H1 (cell line): Measurements from ENCODE around the gene PROKR1. TPM values are rescaled to one million over a fixed set of nuclear protein-coding genes. Genes with fewer than 3 reads are reported as not detected.

Source experiments
- CTCF ChIA-PET: fragments of 300-600 bp; sonication (Branson Sonifier 250); formaldehyde crosslinking; loops from one replicate; lab custom pipeline; 2021; ENCODE audit not compliant: partially characterized antibody; lab: Charles Lee
- POLR2A ChIA-PET: fragments of 300-600 bp; sonication (Branson Sonifier 250); formaldehyde crosslinking; loops from one replicate; lab custom pipeline; 2021; ENCODE audit warnings: inconsistent platforms; ENCODE audit not compliant: partially characterized antibody; lab: Charles Lee
- DNase-seq, 2 experiments: peaks; one replicate each; pipeline versions ENCODE4 v3.0.0 to v3.0.0-alpha.2; 2010 to 2022; ENCODE audit warnings: low spot score in 2 of 2, low read depth in 1 of 2, mixed read lengths in 1 of 2
- FAIRE-seq: peaks from 2 replicates; lab custom pipeline; 2011; peaks lifted over from hg19 to GRCh38; lab: Jason Lieb, UNC
- H2AFZ ChIP-seq: 2 replicates; pipeline ENCODE4 v1.8.1; 2012; ENCODE audit warnings: low read length, inconsistent platforms
- H2AK5ac ChIP-seq: 2 replicates; pipeline ENCODE4 v1.6.1; 2013; ENCODE audit warnings: low read depth, low read length
- H2BK120ac ChIP-seq: replicated peaks from 2 replicates; pipeline ENCODE3; 2013; ENCODE audit warnings: low read depth, low read length, inconsistent platforms
- H2BK12ac ChIP-seq: 2 replicates; pipeline ENCODE4 v1.6.1; 2013; ENCODE audit warnings: low read depth, low read length
- H2BK15ac ChIP-seq: 2 replicates; pipeline ENCODE4 v1.6.1; 2013; ENCODE audit warnings: low read length
- H2BK20ac ChIP-seq: 2 replicates; pipeline ENCODE4 v1.6.1; 2013; ENCODE audit warnings: low read length
- H2BK5ac ChIP-seq: 2 replicates; pipeline ENCODE4 v1.6.1; 2013; ENCODE audit warnings: low read depth, low read length
- H3K14ac ChIP-seq: 2 replicates; pipeline ENCODE4 v1.6.1; 2013; ENCODE audit warnings: inconsistent platforms; ENCODE audit not compliant: insufficient read length
- H3K18ac ChIP-seq: 2 replicates; pipeline ENCODE4 v1.6.1; 2013; ENCODE audit warnings: low read length; ENCODE audit errors: extremely low read depth
- H3K23ac ChIP-seq: 2 replicates; pipeline ENCODE4 v1.6.1; 2013; ENCODE audit warnings: inconsistent platforms; ENCODE audit not compliant: insufficient read length
- H3K23me2 ChIP-seq: 2 replicates; pipeline ENCODE4 v1.6.1; 2013; ENCODE audit warnings: low read depth, low read length
- H3K27ac ChIP-seq: 2 replicates; pipeline ENCODE4 v1.6.1; 2011; ENCODE audit warnings: low read depth, low read length, inconsistent platforms
- H3K27me3 ChIP-seq, 4 experiments: replicated peaks in 1 of 4; 1 replicate in 1 of 4; 2 replicates in 3 of 4; pipeline versions ENCODE4 v1.6.1 to v1.8.1; 2011 to 2013; ENCODE audit warnings: low read length in 3 of 4, mild to moderate bottlenecking in 3 of 4, inconsistent platforms in 2 of 4, mixed read lengths in 2 of 4, moderate library complexity in 1 of 4; ENCODE audit not compliant: control insufficient read depth in 3 of 4, insufficient read depth in 3 of 4; ENCODE audit errors: extremely low read depth in 1 of 4
- H3K36me3 ChIP-seq, 4 experiments: 2 replicates each; pipeline versions ENCODE4 v1.6.1 to v1.8.1; 2011 to 2013; ENCODE audit warnings: mild to moderate bottlenecking in 4 of 4, low read length in 3 of 4, moderate library complexity in 2 of 4, control low read depth in 1 of 4, inconsistent platforms in 1 of 4; ENCODE audit not compliant: insufficient read depth in 4 of 4, control insufficient read depth in 2 of 4
- H3K4ac ChIP-seq: replicated peaks from 2 replicates; pipeline ENCODE3; 2013; ENCODE audit warnings: low read length, low read depth, mixed read lengths, inconsistent platforms; ENCODE audit not compliant: insufficient read length
- H3K4me1 ChIP-seq, 4 experiments: replicated peaks in 1 of 4; 1 replicate in 1 of 4; 2 replicates in 3 of 4; pipeline versions ENCODE4 v1.6.1 to v1.8.1; 2011 to 2013; ENCODE audit warnings: low read length in 3 of 4, inconsistent platforms in 2 of 4, mixed read lengths in 1 of 4; ENCODE audit not compliant: insufficient read depth in 4 of 4, control insufficient read depth in 3 of 4
- H3K4me2 ChIP-seq, 2 experiments: 2 replicates each; pipeline versions ENCODE4 v1.6.1 to v1.8.1; 2011 to 2013; ENCODE audit warnings: low read depth in 2 of 2, low read length in 2 of 2, control low read depth in 1 of 2, inconsistent platforms in 1 of 2, mild to moderate bottlenecking in 1 of 2; ENCODE audit not compliant: insufficient read depth in 1 of 2
- H3K4me3 ChIP-seq, 4 experiments: fragments of 200-600, 300-600 bp in 1 of 4; sonication (generic), shearing (Covaris generic), sonication (Bioruptor Twin) in 1 of 4; 2 replicates each; pipeline versions ENCODE4 v1.5.1 to v1.8.1; 2011 to 2016; ENCODE audit warnings: low read length in 4 of 4, low read depth in 3 of 4, control low read depth in 2 of 4, inconsistent platforms in 2 of 4, mild to moderate bottlenecking in 2 of 4, mixed read lengths in 1 of 4, moderate library complexity in 1 of 4; ENCODE audit not compliant: insufficient read depth in 2 of 4; ENCODE audit errors: extremely low read depth in 1 of 4
- H3K56ac ChIP-seq: replicated peaks from 2 replicates; pipeline ENCODE3; 2013; ENCODE audit warnings: low read depth, mild to moderate bottlenecking, mixed read lengths, low read length, inconsistent platforms; ENCODE audit not compliant: insufficient read length
- H3K79me1 ChIP-seq: 2 replicates; pipeline ENCODE4 v1.6.1; 2013; ENCODE audit warnings: low read depth, low read length, control low read depth
- H3K79me2 ChIP-seq, 2 experiments: 2 replicates each; pipeline versions ENCODE4 v1.6.1 to v1.8.1; 2012 to 2013; ENCODE audit warnings: low read length in 2 of 2, mild to moderate bottlenecking in 2 of 2, inconsistent platforms in 1 of 2; ENCODE audit not compliant: insufficient read depth in 2 of 2, control insufficient read depth in 1 of 2
- H3K9ac ChIP-seq, 4 experiments: replicated peaks in 1 of 4; 1 replicate in 1 of 4; 2 replicates in 3 of 4; pipeline versions ENCODE4 v1.6.1 to v1.8.1; 2011 to 2013; ENCODE audit warnings: low read depth in 3 of 4, low read length in 3 of 4, control low read depth in 2 of 4, mild to moderate bottlenecking in 2 of 4, moderate library complexity in 2 of 4, inconsistent platforms in 1 of 4; ENCODE audit errors: extremely low read depth in 1 of 4
- H3K9me3 ChIP-seq, 2 experiments: 2 replicates each; pipeline versions ENCODE4 v1.6.1 to v1.8.1; 2012 to 2013; ENCODE audit warnings: mild to moderate bottlenecking in 2 of 2, moderate library complexity in 2 of 2, control low read depth in 1 of 2, inconsistent platforms in 1 of 2, low read depth in 1 of 2, low read length in 1 of 2, mixed read lengths in 1 of 2; ENCODE audit not compliant: insufficient read depth in 2 of 2
- H4K20me1 ChIP-seq, 2 experiments: replicated peaks in 1 of 2; 2 replicates each; pipeline versions ENCODE3 to v1.8.1; 2011 to 2013; ENCODE audit warnings: inconsistent platforms in 2 of 2, low read length in 2 of 2, mild to moderate bottlenecking in 1 of 2; ENCODE audit not compliant: insufficient read depth in 2 of 2, control insufficient read depth in 1 of 2
- H4K5ac ChIP-seq: 2 replicates; pipeline ENCODE4 v1.6.1; 2013; ENCODE audit warnings: low read length, low read depth, mixed read lengths, inconsistent platforms; ENCODE audit not compliant: insufficient read length
- H4K8ac ChIP-seq: 2 replicates; pipeline ENCODE4 v1.8.0; 2013; ENCODE audit warnings: mild to moderate bottlenecking, moderate library complexity, low read length, inconsistent platforms; ENCODE audit not compliant: insufficient read depth; ENCODE audit errors: extremely low read depth
- H4K91ac ChIP-seq: replicated peaks from 2 replicates; pipeline ENCODE3; 2013; ENCODE audit warnings: low read length, mixed read lengths, inconsistent platforms; ENCODE audit not compliant: insufficient read length
- CHD2 ChIP-seq: IDR thresholded peaks from 2 replicates; pipeline ENCODE4 v1.6.1; 2012; ENCODE audit warnings: low read length, improper control_type of control experiment
- WGBS, 2 experiments: shearing (Covaris generic) in 1 of 2; methylation state at CpG; one replicate each; pipeline versions ENCODE4 v1.1.6 to v1.1.7; 2013 to 2015; ENCODE audit warnings: low lambda C conversion rate in 2 of 2, mixed read lengths in 2 of 2, inconsistent platforms in 1 of 2, low coverage in 1 of 2, missing lambda C conversion rate in 1 of 2; ENCODE audit not compliant: insufficient replicate concordance in 2 of 2, insufficient coverage in 1 of 2, insufficient read length in 1 of 2; ENCODE audit errors: extremely low coverage in 1 of 2, missing lambda C conversion rate in 1 of 2; 5-methylcytosine and 5-hydroxymethylcytosine counted together
- polyA plus RNA-seq, 7 experiments: library from polyadenylated mRNA; depleted of rRNA in 3 of 7; stranded (reverse) in 5 of 7; unstranded in 2 of 7; fragments of >200 nt in 5 of 7; fragments of 200-250 nt in 2 of 7; gene quantifications; 1 replicate in 5 of 7; 2 replicates in 1 of 7; 4 replicates in 1 of 7; pipeline versions ENCODE4 v1.2.1 to v1.2.3, GENCODE V29; 2011 to 2013; ENCODE audit warnings: missing spikeins in 2 of 7, mixed read lengths in 2 of 7
- total RNA-seq: library from RNA; stranded (reverse); fragmentation: NEBNext Ultra II Directional; extraction: Animal tissue kit (Norgen Biotek cat#: 25700); gene quantifications from 2 replicates; pipeline ENCODE4 v1.2.1, GENCODE V29; 2021

PROKR1 gene
- total and polyA plus RNA-seq, 2 of the 8 experiments (the other 6 are each of a cell fraction or from before 2014, with no cell fraction given) = 1.8 to 3.9 TPM

DNA sequence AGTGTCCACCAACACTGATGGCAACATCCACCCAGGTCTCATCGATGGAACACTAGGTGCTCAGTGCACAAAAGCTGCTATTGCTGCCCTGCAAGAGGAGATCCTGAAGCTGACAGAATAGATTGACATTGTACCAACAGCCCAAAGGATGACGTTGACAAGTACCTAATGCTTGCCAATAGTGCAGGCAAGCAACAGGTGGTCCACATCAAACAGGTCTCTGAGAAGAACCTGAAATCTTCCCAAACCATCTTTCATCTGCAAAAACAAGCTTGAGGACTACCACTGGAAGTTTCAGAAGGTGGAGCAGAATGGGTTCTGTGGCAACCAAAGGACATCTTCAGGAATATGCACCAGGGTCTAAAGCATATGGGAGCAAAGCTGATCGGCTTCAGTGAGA, 15.8 kb upstream of the PROKR1 start:
- no peak for DNase-seq
- H3K79me2 ChIP-seq = no peaks in the 10 kb centered on the region
- H4K20me1 ChIP-seq = no peaks in the 10 kb centered on the region
- POLR2A ChIA-PET = no interaction called here
- no peak overlapping the region for H3K14ac ChIP-seq
- H3K4me1 ChIP-seq = no peaks in the 10 kb centered on the region
- H3K18ac ChIP-seq = no peak overlapping the region
- no peak overlapping the region for H2BK5ac ChIP-seq
- TF ChIP-seq CHD2 = no peak
- no peak overlapping the region for H3K4me2 ChIP-seq
- H2BK20ac ChIP-seq = no peak overlapping the region
- H3K79me1 ChIP-seq = no peaks in the 10 kb centered on the region
- no peak overlapping the region for H2AK5ac ChIP-seq
- H3K4ac ChIP-seq = no peak overlapping the region
- FAIRE-seq = no peak
- WGBS, 2 experiments = 90% methylated on average over 3 of the region's 3 CpGs; no CpG with 5 or more reads in 1 of the 2 experiments
- no peaks in the 10 kb centered on the region; a peak in 1 of 4 replicates for H3K9me3 ChIP-seq
- no peak overlapping the region for H2BK15ac ChIP-seq
- no peak overlapping the region for H4K8ac ChIP-seq
- H2AFZ ChIP-seq = no peak overlapping the region
- no peak overlapping the region for H3K4me3 ChIP-seq
- H3K27ac ChIP-seq = no peak overlapping the region
- H4K91ac ChIP-seq = no peak overlapping the region
- H3K36me3 ChIP-seq = no peaks in the 10 kb centered on the region
- CTCF ChIA-PET = interaction anchor here (1.0 to 1.6 kb wide), 4 partner anchors 20 to 298 kb away, joined by 3 to 4 read pairs (median 4); no protein-coding TSS in a partner anchor
- no peak overlapping the region for H2BK120ac ChIP-seq
- no peaks in the 10 kb centered on the region for H3K27me3 ChIP-seq
- H4K5ac ChIP-seq = no peak overlapping the region
- no peak overlapping the region for H3K56ac ChIP-seq
- no peak overlapping the region for H3K9ac ChIP-seq
- no peak overlapping the region for H3K23ac ChIP-seq
- no peaks in the 10 kb centered on the region for H3K23me2 ChIP-seq
- H2BK12ac ChIP-seq = no peak overlapping the region
